GM10847 (cell line): ENCODE data around the gene MEGF11.

Source experiments
- POLR2A ChIP-seq: IDR thresholded peaks from 2 replicates; pipeline ENCODE4 v1.6.1; 2011; ENCODE audit not compliant: insufficient read length; ENCODE audit errors: extremely low read depth

Gene MEGF11

DNA sequence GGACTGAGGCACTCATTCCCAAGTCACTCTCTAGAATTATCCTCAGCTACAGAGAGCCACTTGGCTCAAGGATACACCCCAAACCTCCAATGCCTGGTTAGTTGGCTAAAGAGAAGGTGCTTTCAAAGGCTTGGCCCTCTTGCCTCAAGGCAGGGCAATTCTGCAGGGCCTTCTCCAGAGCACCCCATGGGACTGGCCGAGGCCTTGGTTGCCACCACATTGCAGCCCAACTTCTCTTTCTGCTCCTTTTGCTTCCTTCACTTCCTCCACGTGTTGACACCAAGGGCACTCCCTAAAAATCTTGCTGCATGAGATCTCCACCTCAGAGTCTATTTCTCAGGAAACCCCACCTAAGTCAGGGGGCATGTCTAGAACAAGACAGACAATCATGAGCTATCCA, 36.7 kb downstream of the MEGF11 start:
- TF ChIP-seq POLR2A = no peak

- no peak for TF ChIP-seq POLR2A
Observed at GRCh38 chr15:66215811-66216210, 37.7 kb downstream of the MEGF11 start.

DNA sequence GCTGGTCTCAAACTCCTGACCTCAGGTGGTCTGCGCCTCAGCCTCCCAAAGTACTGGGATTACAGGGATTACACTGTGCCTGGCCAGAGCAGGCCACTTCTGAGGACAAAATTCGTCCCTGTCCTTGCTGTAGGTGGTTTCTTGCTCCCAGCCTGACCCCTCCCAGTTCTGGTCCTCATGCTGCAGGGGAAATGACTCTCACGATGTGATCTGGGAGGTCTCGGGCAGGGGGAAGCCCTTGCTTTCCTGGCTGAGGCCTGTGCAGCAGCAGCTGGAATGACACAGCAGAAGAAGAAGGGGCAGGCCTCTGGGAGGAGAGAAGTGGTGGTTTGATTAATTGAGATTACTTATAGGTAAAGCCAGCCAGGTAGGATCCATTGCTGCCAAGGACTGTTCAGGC, 39.3 kb downstream of the MEGF11 start:
- no peak for TF ChIP-seq POLR2A

- no peak for TF ChIP-seq POLR2A
Observed at GRCh38 chr15:66212563-66212921, 41.0 kb downstream of the MEGF11 start.

DNA sequence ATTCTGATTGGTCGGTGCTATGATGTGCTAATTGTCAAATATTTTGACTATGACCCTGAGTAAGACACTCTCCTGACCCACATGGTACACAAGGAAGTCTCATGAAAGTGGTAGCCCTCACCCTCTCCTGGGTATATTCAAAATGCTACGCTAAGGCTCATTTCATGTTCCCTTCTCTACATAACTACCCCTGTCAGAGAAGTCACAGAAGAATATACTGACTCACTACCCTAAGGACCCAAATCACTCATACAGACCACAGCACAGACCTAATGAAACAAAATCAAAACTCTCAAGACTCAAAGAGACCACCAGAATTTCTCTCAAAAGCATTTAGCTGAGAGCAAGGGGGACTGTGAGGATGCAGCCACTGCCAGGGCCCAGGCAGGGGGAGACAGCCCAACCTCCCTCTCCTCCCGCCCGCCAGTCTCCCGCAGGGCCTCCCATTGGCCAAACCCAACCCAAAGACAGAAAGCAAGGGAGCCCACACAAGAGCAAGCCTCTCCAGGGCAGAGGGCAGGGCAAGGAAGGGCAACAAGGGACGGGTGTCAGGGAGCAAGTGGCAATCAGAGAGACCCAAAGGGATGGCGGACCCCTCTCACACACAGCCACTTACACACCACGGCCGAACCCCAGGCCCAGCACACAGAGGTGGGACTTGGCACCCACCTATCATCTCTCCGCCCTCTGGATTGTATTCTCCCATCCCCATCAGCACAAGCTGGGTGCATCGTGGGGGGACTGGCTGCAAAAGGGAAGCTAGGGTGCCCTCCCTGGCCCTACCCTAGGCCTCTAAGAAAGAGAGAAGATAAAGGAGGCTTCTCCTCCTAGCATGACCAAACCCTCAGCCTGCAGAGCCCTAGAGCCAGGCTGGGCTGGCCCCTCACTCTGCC, 41.6 kb downstream of the MEGF11 start:
- no peak for TF ChIP-seq POLR2A

DNA sequence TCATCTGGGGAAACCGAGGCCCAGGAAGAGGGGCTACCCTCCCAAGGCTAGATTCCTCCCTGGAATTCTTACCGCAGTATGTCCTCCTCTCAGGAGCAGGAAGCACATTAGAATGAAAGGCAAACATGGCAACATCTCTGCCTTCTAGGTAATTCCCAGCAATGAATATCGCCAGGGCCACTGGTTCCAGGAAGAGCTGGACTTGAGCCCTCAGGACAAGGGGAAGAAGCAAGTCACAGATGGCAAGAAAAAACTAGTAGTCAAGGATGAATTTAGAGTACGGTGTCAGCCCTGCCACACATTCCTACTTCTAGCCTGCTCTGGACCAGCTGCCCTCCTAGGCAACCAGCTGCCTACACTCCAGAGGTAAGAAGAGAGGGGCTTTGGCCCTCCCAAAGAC, 42.9 kb downstream of the MEGF11 start:
- TF ChIP-seq POLR2A = no peak

- no peak for TF ChIP-seq POLR2A
Observed at GRCh38 chr15:66198757-66199156, 54.8 kb downstream of the MEGF11 start.

- no peak for TF ChIP-seq POLR2A
Observed at GRCh38 chr15:66196602-66197001, 56.9 kb downstream of the MEGF11 start.

DNA sequence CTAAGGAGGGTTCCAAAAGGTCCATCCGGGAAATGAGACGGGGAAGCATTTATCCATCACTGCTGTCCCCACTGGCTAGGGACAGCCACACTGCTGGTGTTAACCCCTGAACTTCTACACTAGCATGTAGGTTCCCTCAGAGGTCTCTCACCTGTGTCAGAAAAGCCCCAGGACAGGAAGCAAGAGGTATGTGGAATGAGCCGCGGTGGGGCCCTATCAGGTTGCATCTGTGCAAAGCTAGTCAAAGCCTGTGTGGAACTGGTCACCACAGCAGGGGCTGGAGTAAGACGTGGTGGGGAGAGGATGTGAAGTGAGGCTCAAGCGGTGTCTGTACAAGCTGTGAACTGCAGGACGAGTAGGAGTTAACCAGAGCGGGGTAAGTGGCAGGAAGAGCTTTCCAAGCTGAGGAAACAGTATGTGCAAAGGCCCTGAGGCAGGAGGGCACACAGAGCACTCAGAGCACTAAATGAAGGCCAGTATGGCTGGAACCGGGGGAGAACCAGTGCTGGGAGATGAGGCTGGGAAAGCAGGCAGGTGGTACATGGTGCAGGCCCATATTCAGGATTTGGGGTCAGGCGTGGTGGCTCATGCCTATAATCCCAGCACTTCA, 57.8 kb downstream of the MEGF11 start:
- no peak for TF ChIP-seq POLR2A

DNA sequence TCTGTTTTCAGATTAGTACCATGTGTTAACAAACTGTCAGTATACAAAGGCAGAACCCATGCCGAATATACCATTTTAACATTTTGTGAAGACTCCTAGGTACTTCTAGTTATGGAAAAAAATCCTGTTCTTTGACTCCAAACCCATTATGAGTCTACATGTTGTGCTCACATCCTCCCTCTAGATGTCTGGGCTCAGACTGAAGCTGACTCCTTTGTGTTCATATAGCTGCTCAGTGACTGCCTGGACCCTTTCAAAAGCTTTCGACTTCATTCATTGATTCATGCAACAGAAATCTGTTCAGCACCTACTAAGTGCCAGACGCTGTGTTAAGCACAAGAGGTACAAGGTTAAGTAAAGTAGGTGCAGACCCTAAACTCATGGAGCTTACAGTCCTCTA, 60.5 kb downstream of the MEGF11 start:
- TF ChIP-seq POLR2A = no peak

DNA sequence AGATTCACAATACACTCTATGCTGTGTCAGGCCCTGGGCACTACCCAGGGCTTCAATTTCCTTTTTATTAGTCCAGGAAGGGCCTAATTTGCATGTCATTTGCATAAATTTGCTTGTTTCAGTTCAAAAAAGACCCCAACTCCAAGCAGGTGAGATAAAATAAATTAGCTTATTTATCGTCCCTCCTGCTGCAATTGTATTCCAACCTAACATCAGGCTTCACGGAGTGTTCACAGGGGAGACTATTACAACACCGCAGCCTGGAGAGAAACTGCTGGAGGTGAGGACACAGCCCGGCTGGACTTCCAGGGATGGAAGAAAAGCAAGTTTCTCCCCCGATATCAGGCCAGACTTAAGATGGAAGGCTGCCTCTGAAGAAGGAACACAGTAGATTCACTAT, 62.8 kb downstream of the MEGF11 start:
- TF ChIP-seq POLR2A = no peak

DNA sequence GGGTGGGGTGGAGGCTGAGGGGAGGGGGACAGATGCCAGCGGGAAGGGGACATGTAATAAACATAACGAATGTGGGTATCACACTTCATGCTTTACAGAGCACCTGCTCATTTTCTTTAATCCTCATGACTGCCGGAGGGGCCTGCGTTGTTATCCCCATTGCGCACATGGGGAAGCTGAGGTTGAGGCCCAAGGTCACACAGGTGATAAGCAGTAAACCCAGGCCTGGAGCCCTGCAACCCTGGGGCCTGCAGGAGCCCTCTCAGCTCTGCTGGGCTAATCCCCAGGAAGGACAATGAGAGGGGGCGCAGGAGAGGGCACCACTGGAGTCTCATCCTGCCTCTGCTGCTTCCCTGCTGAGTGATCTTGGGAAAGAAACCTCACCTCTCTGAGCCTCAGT, 64.3 kb downstream of the MEGF11 start:
- no peak for TF ChIP-seq POLR2A

DNA sequence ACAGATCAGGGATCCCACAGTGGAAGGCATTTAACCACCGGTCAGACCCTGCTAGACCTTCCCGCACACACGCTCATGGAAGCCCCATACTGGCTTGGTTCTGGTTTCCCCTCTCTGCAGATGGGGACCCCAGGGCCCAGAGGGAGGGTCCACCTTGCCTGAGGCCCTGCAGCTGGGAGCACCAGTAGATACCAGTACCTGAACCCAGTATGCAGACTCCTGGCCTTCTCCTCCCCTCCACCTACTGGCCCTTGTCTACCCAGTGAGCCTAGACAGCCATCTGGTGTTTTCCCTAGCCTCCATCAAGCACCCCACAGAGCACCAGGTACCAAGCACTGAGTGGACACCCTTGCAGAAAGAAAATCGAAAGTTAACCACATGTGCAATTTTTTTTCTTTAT, 65.1 kb downstream of the MEGF11 start:
- TF ChIP-seq POLR2A = no peak

- no peak for TF ChIP-seq POLR2A
Observed at GRCh38 chr15:66187271-66187670, 66.3 kb downstream of the MEGF11 start.

GRCh38 chr15:66186049-66186825, 67.3 kb downstream of the MEGF11 start:
- no peak for TF ChIP-seq POLR2A
